Osteoblast (primary cell): ENCODE measurements around the gene LETM1. TPM values are rescaled to one million over a fixed set of nuclear protein-coding genes. Genes with fewer than 3 reads are reported as not detected.

Experiments used
- DNase-seq: peaks from one replicate; pipeline ENCODE4 v3.0.0; 2011; ENCODE audit warnings: low spot score, mixed read lengths; ENCODE audit not compliant: insufficient read length; ENCODE audit errors: missing footprints
- H2AFZ ChIP-seq: 2 replicates; pipeline ENCODE4 v1.6.0; 2011; ENCODE audit warnings: mild to moderate bottlenecking, low read length
- H3K27ac ChIP-seq: 2 replicates; pipeline ENCODE4 v1.5.1; 2011; ENCODE audit warnings: mild to moderate bottlenecking, low read depth, low read length, moderate library complexity
- H3K27me3 ChIP-seq: 2 replicates; pipeline ENCODE4 v1.6.0; 2012; ENCODE audit warnings: mild to moderate bottlenecking, control low read depth, inconsistent platforms, low read length, moderate library complexity; ENCODE audit not compliant: insufficient read depth
- H3K36me3 ChIP-seq: 2 replicates; pipeline ENCODE4 v1.5.1; 2011; ENCODE audit warnings: mild to moderate bottlenecking, low read length, control low read depth, moderate library complexity; ENCODE audit not compliant: insufficient read depth
- H3K4me1 ChIP-seq: 2 replicates; pipeline ENCODE4 v1.5.1; 2011; ENCODE audit warnings: mild to moderate bottlenecking, low read length, control low read depth, moderate library complexity; ENCODE audit not compliant: insufficient read depth
- H3K4me2 ChIP-seq: 2 replicates; pipeline ENCODE4 v1.6.0; 2011; ENCODE audit warnings: mild to moderate bottlenecking, low read length; ENCODE audit not compliant: insufficient read depth
- H3K4me3 ChIP-seq: fragments of 200-600 bp; sonication (generic); 3 replicates; pipeline ENCODE4 v1.5.1; 2012; ENCODE audit warnings: mild to moderate bottlenecking, low read length, inconsistent platforms; ENCODE audit not compliant: insufficient read depth
- H3K79me2 ChIP-seq: 2 replicates; pipeline ENCODE4 v1.6.0; 2012; ENCODE audit warnings: mild to moderate bottlenecking, low read length, control low read depth, inconsistent platforms; ENCODE audit not compliant: insufficient read depth
- H3K9me3 ChIP-seq: 2 replicates; pipeline ENCODE4 v1.5.1; 2011; ENCODE audit warnings: low read depth, low read length, control low read depth
- H4K20me1 ChIP-seq: 2 replicates; pipeline ENCODE4 v1.6.0; 2012; ENCODE audit warnings: mild to moderate bottlenecking, low read length, control low read depth; ENCODE audit not compliant: insufficient read depth
- CTCF ChIP-seq: IDR thresholded peaks from 2 replicates; pipeline ENCODE4 v1.5.1; 2011; ENCODE audit warnings: mild to moderate bottlenecking, low read depth, low read length, moderate library complexity; ENCODE audit errors: extremely low read depth
- total RNA-seq: library from RNA; depleted of rRNA; stranded (reverse); fragments of >200 nt; gene quantifications from 2 replicates; pipeline ENCODE4 v1.2.3, GENCODE V29; 2012

The LETM1 gene
- total RNA-seq, 1 donor = 75.3 TPM

DNA sequence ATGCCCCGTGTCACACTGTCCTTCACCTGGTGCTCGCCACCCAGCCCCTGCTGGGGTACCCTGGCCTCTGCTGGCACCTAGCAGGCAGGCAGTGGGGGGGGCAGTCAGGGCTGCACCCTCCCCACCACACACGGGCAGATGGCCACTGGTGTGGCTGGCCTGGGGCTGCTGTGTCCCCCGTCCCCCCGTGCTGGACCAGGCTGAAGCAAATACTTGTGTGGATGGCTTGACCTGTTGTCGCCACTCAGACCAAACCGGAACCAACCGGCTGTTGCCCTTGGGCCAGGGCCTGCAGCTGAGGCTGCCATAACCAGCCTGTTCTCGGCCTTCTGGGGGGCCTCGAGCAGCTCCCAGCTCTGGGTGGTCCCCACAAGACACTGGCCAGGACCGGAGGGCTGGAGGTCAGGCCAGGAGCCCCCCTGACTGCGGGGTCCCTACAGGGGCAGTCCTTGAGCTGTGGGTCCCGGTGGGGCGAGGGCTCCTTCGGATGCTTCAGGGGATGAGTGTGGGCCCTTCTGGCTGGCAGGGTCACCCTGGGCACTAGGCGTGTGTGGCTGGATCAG is 58.6 kb downstream of the LETM1 start:
- H3K27me3 ChIP-seq = peaks cover 38% of the 10 kb centered on the region
- H3K9me3 ChIP-seq = no peaks in the 10 kb centered on the region
- DNase-seq = no peak
- H3K27ac ChIP-seq = no peak overlapping the region
- H3K4me1 ChIP-seq = no peaks in the 10 kb centered on the region
- H3K4me3 ChIP-seq = no peak overlapping the region
- H2AFZ ChIP-seq = no peak overlapping the region
- H3K36me3 ChIP-seq = no peaks in the 10 kb centered on the region
- H3K4me2 ChIP-seq = no peak overlapping the region
- H4K20me1 ChIP-seq = no peaks in the 10 kb centered on the region
- TF ChIP-seq CTCF = no peak
- no peaks in the 10 kb centered on the region for H3K79me2 ChIP-seq

- Histone ChIP-seq H3K27me3 (peaks cover 38% of the 10 kb centered on the region), H3K4me3 (no peak overlapping the region), H3K36me3 (no peaks in the 10 kb centered on the region), H3K4me1 (no peaks in the 10 kb centered on the region), H4K20me1 (no peaks in the 10 kb centered on the region), H2AFZ (no peak overlapping the region), H3K9me3 (no peaks in the 10 kb centered on the region), H3K79me2 (no peaks in the 10 kb centered on the region), H3K27ac (no peak overlapping the region), H3K4me2 (no peak overlapping the region)
- TF ChIP-seq CTCF = no peak
- DNase-seq = peak; percentile 92
These were observed 59.3 kb downstream of the LETM1 start for GRCh38 chr4:1796486-1797204.

GRCh38 chr4:1795299-1796195 is 60.4 kb downstream of the LETM1 start:
- H3K9me3 ChIP-seq = no peaks in the 10 kb centered on the region
- no peak overlapping the region for H3K4me2 ChIP-seq
- no peak for DNase-seq

More at GRCh38 chr4:1795299-1796195, 60.4 kb downstream of the LETM1 start:
- TF ChIP-seq CTCF = no peak
- Histone ChIP-seq H4K20me1 (no peaks in the 10 kb centered on the region), H3K36me3 (no peaks in the 10 kb centered on the region), H3K79me2 (no peaks in the 10 kb centered on the region), H3K4me3 (no peak overlapping the region), H2AFZ (no peak overlapping the region), H3K27me3 (peaks cover 41% of the 10 kb centered on the region), H3K27ac (no peak overlapping the region), H3K4me1 (no peaks in the 10 kb centered on the region)
